ENCODE measurements around the gene SEC22C.

- TF ChIP-seq CTCF (optimal IDR thresholded peaks at IDR 0.05 in 1 of 3, IDR thresholded peaks at IDR 0.05 in 1 of 3, conservative IDR thresholded peaks at IDR 0.05 in 1 of 3; ENCODE audit: extremely low read depth in 1 of 3, insufficient read depth in 2 of 3, low read length in 3 of 3), result no peak
- no peak for TF ChIP-seq EZH2 (IDR thresholded peaks at IDR 0.05; ENCODE audit: low read length)
These were observed 55.0 kb downstream of the SEC22C start for GRCh38 chr3:42526616-42527367.

Measured in keratinocyte (primary cell).